Activated naive CD4-positive, alpha-beta T cell treated with anti-CD3 and anti-CD28 coated beads, Interleukin-2, amount 50 U/mL, for 16 hours (primary cell): ENCODE results near the gene DCDC2B.

ENCODE experiments used
- DNase-seq: peaks from one replicate; pipeline ENCODE4 v3.0.0-alpha.2; 2020

Gene DCDC2B

DNA sequence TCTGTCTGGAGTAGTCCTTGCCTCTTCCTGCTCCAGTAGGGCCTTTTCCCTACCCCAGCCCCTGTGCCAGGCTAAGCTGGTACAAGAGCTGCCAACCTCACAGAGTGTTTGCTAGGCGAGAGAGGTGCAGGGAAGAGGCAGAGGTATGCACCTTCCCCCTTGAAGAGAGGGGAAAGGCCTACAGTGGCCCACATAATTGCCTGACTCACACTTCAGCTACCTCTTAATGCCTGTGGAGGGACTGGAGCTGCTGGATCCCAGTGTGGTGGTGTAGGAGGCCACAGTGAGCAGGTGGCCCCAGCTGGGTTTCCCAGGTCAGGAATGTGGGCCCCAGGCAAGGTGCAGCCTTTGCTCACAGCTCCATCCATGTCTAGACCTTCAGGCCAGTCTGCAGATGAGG, 11.8 kb upstream of the DCDC2B start:
- DNase-seq: no peak

- no peak for DNase-seq
Measured at GRCh38 chr1:32197837-32198236, 11.1 kb upstream of the DCDC2B start.

DNA sequence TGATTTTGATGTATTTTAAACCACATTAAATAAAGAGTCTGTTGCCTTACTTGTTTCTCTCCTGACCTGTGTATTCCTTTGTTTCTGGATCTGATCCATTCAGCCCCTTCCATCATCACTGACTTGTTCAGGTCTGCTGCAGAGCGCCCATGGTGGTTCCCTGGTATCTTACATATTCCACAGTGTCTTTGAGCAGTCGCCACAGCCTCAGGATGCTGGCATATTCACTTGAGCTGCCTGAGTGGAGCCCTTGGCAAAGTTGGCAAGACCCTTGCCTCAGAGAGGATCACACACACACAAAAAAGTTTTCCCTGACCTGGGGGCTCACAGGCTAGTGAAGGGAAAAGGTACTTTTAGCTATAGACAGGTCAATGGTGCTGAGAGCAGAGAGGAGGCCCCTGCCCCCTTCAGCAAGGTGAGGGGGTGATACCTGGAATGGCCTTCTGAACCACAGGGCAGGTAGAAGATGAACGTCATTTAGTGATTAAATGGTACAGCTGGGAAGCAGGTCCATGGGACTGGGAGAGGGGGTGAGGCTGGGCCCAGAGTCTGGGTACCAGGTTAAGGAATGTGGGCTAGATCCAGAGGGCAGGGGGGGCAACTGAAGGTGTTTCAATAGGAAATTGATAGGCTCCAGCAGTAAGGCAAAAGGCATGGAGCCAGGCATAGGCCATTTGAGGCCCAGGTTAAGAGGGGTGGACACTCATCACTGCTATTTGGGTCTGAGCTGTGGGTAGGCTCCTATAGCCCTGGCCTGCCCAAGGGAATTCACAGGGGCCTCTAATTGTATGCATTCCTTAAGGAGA, 10.4 kb upstream of the DCDC2B start:
- DNase-seq: no peak

DNA sequence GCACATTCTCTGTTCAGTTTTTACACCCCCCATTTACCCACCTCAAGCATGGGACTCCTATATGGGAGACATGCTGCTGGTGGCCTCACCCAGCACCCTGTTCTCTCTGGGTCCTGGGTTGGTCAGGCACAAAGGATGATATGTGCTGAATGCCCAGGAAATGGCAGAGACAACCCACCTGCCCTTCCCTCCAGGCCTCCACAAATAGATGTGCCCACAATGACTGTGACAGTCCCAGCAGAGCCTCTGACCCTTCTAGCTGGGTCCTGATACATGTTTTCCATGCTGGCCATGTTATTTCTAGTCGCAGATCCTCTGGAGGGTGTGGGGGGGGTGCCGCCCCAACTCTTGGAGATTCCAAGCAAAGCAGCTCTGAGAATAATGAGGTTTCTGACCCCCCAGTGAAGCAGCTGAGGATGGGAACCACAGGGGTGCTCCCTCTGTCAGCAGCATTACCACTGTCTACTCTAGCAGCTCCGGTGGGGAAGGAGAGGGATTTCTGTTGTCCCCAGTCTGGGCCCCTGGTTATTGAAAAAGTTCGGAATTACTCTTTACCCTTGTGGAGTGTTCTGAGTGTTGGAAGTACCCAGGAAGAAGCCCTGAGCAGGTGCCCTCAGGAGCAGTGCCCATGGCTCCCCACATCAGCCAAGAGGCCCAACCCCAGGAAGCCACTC, 9.7 kb upstream of the DCDC2B start:
- no peak for DNase-seq

GRCh38 chr1:32199717-32200072, 9.2 kb upstream of the DCDC2B start:
- no peak for DNase-seq

GRCh38 chr1:32200226-32201010, 8.5 kb upstream of the DCDC2B start, which contains the start of gene CCDC28B:
Gene CCDC28B (plus strand): TSS chr1:32200595. CDS start chr1:32201936, 1,341 bp downstream.
- DNase-seq: peak; percentile 57

- peak; percentile 76 for DNase-seq
Measured at GRCh38 chr1:32201011-32201855, 7.7 kb upstream of the DCDC2B start.

DNA sequence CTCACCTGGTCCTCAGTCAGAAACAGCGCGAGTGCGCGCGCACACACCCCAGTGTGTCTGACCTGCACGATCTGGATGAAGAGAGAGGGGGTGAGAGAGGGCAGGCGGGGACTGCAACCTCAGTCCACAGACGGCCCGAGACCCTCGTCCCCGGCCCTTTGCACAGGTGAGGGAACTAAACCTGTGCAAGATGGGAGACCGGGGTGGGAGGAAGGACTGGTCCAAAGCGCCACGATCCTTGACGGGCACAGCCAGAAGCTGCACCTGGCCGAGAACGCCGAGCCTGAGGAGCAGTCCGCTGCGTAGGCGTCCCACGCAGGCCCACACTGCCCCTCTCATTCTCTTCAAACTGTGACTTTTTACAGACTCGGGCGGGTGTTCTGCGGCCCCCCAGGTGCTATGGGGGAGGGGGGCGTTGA, 3.9 kb upstream of the DCDC2B start:
- DNase-seq: no peak

DNA sequence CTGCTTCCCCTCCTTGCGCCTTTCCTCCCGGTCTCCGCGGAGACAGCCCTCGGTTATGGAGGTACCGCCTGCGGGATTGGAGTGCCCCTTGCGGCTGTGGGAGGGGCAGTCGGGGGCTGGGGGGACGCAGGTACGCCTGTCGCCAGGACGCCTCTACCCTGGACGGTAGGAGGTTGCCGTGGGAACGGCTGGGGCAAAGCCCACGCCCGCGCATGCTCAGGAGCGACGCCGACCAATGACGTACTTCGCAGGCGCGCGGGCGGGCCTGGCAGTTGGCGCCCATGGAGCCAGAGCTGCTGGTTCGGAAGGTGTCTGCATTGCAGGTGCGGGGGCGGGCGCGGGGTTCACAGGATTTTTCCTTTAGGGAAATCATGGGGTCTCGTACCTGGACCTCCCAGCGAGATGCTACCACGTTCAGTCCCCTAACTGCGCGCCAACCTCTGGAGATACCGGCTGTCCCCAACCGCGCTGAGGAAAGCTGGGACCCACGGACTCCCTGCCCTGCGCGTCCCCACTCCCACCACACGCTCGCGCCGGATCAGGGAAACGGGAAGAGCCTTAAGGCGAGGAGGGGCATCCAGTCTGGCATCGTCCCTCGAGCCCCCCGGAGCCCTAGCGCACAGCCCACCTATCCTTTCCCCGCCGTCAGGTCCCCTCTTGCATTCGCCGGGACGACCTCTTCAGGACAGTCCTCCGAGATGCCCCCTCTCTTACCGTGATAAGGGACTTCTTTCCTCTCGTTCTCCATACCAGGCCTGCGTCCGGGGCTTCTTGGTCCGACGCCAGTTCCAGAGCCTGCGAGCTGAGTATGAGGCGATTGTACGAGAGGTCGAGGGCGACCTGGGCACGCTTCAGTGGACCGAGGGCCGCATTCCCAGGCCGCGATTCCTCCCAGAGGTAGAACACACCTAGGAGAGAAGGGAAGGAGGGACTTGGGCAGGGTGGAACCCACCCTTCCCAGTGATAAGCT, 3.2 kb upstream of the DCDC2B start, which contains the start of gene IQCC:
IQCC (plus strand) TSS at position 271 of the 970 bp plus-strand sequence; CDS start at position 282, 11 bp downstream.
- peak; percentile 84 for DNase-seq

GRCh38 chr1:32208469-32208868, 420 bp upstream of the DCDC2B start:
- DNase-seq: no peak

- DNase-seq: peak; percentile 66
Measured at GRCh38 chr1:32215629-32216480, 7.0 kb downstream of the DCDC2B start.

DNA sequence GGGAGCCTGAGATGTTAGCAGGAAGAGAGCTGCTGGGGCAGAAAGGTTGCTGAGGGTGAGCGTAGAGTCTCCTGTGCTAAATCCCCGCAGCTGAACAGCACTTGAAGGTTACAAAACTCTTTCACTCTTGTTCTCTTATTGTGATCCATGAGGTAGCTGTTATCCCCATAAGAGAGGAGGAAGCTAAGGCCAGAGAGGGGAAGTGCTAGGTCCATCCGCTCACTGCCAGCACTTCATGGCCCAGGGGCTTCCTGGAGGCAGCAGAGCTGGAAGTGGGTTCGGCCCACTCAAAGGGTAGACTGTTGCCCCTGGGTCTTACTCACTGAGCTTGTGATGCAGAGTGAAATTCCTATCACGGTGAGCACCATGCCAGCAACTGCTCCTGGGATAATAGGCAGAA, 7.7 kb downstream of the DCDC2B start:
- DNase-seq: no peak

- DNase-seq: no peak
Measured at GRCh38 chr1:32219022-32219421, 10.1 kb downstream of the DCDC2B start.

- DNase-seq: no peak
Measured at GRCh38 chr1:32220746-32221580, 12.1 kb downstream of the DCDC2B start.

GRCh38 chr1:32221581-32221979, 12.7 kb downstream of the DCDC2B start:
- DNase-seq: no peak

DNA sequence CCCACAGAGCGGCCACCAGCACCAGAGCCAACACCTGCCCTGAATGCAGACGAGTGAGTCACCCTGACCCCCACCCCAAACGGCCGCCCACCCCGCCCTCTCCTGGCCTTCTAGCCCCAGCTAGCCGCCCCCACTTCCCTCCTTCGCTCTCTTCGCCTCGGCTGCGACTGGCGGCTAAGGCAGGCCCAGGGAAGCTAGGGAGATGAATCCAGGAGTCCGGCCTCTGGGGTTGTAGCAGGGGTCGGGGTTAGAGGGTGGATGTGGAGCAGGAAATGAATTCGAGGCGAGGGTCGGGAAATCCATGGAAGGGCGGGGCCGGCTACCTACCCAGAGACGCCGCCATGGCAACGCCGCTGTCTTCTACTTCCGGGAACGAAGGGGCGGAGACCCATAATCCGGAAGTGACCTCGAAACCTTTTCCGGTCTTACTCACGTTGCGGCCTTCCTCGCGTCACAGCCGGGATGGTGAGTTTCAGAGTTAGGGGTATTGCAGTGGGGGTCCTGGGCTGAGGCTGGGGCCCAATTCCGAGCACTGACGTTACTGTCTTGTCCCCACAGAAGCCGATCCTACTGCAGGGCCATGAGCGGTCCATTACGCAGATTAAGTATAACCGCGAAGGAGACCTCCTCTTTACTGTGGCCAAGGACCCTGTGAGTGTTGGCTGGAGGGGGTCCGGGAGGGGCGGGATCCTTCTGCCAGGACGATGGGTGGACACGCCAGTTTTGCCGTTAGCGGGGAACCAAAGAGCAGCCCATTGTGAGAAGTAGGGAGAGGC, 13.3 kb downstream of the DCDC2B start, which contains the start of the genes EIF3I and TMEM234:
EIF3I (plus strand) TSS at position 428 of the 776 bp plus-strand sequence; CDS start at position 463, 35 bp downstream.
TMEM234 (minus strand) TSS at position 374 of the 776 bp plus-strand sequence; CDS start at position 343, 31 bp downstream.
- DNase-seq: peak; percentile 89

- no peak for DNase-seq
Measured at GRCh38 chr1:32223683-32224082, 14.8 kb downstream of the DCDC2B start.

DNA sequence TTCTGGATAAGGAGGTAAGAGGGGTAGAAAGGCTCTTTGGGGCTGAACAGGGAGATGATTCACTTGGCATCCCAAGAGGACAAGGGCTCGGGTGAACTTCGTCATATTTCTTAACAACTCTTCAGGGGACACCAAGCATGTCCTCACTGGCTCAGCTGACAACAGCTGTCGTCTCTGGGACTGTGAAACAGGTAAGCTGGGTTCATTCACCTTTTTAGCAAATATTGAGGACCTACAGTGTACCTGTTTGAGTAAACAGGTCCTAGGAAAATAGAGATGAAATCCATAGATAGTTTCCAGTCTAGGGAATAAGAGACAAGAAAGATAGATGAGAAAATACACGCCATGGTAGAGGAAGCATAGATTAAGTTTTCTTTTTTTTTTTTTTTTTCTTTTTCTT, 15.4 kb downstream of the DCDC2B start:
- no peak for DNase-seq
